ENCODE measurements around the gene NOL3. TPM values are rescaled to one million over a fixed set of nuclear protein-coding genes. Genes with fewer than 3 reads are reported as not detected.
"Not testable (repeated sequence)": the region's sequence is repeated elsewhere in the genome, so short reads cannot be mapped to it uniquely, and the experiment has no call there.

NOL3 gene
- 34.4 TPM for polyA plus RNA-seq (ENCODE audit: insufficient read length)

DNA sequence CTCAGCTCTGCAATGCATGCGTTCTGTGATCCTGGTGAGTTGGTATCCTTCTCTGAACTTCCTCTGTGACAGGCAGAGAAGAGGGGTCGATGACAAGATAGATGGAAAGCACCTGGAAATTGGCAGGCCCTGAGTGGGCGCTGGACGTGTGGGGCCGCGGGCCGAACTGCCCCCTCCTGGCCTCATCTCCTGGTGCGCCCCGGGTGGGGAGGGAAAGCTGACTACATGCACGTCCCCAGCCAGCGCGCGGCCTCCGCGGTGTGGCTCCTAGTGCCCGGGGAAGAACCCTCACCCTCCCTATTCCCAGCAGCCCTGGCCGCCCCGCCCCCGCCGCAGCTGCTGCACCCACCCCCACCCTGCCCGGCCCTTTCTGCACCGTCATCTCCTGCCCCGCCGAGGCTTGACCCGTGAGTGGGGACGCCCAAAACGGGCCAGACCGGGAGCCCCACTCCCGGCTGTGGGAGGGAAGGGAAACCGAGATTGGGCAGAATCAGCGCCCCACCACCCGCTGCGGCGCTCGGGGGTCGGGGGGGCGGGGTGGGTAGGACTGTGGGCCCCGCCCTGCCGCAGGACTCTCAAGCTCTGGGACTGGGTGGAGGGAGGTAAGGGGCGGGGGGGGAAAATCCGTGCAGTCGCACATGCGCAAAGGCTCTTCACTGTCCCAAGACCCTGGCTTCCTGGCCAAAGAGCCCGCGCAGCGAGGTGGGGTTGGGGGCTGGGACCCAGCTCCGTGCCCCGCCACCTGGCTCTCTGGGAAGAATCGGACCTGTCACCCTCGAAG lies at the start of gene NOL3:
NOL3 (plus strand) TSS at position 371 of the 781 bp plus-strand sequence.
- DNase-seq (ENCODE audit: low read depth) = no peak

DNA sequence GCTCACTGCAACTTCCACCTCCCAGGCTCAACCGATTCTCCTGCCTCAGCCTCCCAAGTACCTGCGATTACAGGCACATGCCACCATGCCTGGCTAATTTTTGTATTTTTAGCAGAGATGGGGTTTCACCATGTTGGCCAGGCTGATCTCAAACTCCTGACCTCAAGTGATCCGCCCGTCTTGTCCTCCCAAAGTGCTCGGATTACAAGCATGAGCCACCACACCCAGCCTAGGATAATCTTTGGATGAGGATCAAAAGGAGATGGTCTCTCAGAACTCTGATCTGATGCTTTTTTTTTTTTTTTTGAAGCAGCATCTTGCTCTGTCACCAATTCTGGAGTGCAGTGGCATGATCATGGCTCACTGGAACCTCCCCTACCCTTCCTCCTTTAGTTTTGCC lies 47.5 kb upstream of the NOL3 start:
- DNase-seq (ENCODE audit: low read depth) = not testable (repeated sequence)

DNA sequence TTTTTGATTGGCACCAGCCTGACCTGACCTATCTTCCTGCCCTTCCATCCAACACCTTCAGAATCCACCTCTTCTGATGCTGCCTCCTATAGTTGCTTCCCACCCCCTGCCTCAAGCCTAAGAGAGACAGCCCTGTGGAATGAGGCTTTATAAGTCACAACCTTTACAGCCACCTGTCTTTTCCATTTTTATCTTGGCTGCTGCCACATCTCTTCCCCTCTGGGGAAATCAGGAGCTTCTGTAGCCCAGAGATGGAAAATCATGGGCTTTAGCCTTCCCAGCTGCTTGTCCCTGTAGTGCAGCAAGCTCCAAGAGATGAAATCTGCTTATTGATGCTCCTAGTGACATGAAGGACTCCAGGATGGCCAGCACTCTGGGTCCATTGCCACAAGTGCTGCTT lies 41.9 kb upstream of the NOL3 start:
- DNase-seq (ENCODE audit: low read depth) = no peak

DNA sequence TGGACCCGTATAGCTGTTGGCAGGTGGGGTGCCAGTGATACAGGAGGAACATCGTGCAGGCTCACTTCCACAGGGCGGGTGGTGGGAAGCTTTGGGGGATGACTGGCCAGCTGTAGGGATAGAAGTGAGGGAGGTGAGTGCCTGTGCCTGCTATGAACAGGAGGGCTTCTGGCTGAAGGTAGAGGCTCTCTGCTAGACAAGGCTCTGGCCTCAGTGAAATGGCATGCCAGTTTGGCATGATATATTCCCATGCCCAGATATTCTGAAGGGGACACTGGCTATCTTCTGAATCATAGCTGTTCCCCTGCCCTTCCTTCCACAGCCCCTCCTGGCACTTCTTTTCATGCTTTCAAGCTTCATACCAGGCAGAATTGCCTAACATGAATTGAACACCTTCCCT lies 41.5 kb upstream of the NOL3 start:
- DNase-seq (ENCODE audit: low read depth) = no peak

DNA sequence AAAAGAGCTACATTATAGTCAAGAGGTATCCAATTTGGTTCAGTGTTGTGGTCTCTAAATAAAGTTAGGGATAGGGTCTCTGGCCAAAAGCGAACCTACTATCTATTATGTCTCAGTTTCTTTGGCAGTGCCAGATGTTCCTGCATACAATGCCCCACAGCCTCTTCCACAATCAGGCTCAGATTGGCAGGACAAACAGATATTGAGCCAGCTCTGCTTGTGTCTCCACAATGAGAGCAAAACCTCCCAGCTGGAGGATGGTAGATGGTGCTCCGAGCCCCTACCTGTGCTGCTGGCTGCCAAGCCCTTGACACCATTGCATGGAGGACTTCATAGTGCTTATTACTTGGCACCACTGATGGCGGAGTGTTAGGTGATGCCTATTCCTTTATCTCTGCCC lies 40.9 kb upstream of the NOL3 start:
- no peak for DNase-seq (ENCODE audit: low read depth)

DNA sequence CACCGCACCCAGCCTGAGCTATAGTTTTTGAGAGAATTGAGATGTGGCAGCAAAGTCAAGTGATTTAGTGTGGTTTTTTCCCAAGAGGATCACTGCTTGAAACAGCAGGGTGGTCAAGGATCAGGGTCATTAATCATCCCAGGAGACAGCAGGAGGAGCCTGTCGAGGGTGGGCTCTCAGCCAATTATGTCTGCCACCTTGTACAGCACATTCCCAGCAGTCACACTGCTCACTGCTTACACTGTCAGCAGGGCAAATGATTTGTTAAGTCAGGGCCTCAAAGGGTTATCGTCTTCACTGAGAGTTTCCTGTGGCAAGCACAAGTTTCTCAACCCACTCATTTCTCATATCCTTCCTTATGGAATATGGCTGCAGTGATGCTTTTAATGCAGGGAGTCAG lies 32.7 kb upstream of the NOL3 start:
- no peak for DNase-seq (ENCODE audit: low read depth)

DNA sequence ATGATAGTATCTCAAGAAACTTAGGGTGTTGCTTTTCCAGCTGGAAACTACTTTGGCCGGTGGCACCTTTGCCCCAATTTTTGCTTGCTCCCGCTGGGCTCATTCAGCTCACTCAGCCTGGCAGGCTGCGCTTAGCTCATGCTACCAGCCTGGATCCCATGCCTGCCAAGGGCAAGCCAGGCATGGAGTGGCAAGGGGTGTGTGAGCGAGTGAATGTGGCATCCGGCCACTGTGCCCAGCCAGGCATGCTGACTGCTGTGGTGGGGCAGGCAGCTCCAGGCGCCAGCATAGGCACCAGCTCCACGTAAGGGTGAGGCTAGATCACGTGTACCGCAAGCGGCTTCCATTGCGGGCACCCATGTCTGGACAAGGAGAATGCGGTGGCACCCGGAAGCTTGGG lies 28.9 kb upstream of the NOL3 start:
- no peak for DNase-seq (ENCODE audit: low read depth)

DNA sequence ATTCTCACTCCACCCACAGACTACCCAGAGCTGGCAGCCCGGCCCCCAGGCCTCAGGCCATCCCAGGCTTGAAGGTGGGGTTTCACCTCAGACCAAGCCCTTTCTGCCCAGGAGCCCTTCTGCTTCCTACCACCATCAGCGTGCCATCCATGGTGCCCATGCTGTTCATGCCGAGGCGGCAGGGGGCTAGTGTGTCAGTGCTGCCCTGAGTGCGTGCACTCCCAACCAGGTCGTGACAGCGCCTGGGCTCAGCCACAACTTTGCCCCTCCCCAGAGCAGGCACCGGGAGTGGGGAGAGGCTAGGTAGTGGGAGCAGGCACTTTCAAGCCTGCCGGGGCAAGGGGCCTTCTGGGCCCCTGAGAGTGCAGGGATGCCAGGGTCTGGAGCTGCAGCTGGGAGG lies 28.0 kb upstream of the NOL3 start:
- no peak for DNase-seq (ENCODE audit: low read depth)

DNA sequence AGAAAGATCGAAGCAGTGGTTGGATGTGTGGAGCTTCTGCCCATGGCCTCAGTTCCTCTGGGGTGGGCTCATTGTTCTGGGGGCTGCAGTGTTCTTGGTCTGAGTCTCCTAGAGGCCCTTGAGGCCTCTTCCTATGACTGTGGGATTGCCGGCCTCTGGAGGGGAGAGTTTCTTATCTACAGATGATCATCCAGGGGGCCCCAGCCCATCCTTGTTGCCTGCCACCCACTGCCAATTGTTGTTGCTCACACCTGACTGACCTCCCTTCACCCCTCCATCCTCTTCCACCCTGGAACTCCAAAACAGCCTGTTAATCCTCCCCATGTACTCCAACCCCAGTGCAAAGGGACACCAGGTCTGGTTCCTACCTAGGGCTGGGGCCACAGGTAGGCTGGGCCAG lies 25.4 kb upstream of the NOL3 start:
- no peak for DNase-seq (ENCODE audit: low read depth)

DNA sequence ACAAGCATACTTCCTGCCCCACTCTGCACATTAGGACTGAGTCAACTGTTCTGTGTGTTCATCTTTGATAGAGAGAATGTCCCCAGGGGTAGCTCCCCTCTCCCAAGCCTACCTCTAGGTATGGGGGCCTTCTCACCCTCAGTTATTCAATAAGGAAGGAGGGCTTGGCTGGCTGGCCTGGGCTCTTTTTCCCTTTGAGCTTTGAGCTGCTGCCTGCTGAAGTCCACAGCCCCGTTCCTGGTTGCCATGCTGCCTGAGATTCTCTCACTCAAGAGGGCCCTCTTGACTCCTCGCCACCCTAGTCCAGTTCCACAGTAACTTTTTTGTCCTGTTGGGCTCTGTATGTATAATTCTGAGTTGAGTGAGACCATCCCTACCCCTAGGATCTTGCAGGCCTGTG lies 24.6 kb upstream of the NOL3 start:
- no peak for DNase-seq (ENCODE audit: low read depth)

DNA sequence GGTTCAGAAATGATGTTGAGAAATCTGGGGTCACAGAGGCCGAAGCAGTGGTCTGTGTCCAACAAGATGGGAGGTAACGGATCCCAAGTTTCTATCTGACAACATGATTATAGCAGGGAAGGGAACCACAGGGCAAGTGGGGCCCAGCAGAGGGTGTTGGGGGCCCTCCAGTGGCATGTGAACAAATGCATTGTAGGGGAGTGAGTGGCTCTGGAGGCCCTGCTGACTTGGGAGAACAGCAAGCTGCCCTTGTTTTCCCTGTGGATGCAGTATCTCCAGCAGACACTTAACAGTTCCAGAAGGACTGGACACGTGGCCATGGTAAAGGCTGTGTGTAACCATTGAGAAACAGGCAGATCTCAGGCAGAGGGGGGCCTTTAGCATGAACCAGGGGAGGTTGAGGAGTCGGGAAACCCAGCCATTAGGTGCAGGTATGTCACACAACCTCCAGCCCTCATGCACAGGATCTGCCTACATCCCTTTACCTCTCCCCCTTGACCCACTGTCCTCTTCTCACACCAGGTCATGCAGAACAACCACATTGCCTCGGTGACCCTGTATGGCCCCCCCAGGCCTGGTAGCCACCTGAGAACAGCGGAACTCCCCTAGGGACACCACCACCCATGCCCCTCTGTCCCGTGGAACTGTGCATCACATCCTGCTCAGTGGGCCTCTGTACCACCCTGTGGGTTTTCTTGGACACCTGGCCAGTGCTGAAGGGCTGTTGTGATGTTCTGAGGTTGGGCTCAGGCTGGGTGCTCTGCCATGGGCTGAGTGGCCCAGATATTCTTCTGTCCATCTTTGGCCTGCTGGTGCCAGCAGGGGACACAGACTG lies 23.6 kb upstream of the NOL3 start:
- no peak for DNase-seq (ENCODE audit: low read depth)

DNA sequence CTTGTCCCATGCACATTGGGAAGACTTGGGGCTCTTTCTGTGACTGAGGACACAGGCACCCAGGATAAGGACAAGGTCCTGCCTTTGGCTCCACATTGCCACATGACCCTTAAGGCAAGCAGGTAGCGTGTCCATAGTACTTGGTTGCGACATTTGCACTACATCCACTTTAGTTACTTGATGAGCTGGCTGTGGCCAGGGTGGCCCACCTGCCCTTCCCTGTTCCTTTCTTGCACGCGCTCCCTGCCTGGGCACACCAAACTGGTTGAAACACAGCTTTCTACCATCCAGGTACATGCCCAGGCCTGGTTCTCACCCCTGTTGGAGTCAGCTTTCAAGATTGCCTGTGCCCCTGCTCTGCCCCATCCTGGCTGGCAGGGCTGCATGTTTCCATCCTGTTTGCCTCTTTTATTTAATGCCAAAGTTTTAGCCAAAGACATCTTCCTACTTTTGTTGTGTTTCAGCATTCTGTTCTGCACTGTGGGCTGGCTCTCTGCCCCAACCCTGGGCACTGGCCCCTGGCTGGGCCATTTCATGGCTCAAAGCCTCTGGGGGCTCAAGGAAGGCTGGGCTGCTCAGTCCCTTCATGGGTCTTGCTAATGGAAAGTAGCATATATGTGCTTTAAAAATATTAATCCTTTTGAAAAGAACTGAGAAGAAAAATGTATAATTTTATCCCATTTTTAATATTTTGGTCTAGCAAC lies 22.7 kb upstream of the NOL3 start:
- DNase-seq (ENCODE audit: low read depth) = no peak

DNA sequence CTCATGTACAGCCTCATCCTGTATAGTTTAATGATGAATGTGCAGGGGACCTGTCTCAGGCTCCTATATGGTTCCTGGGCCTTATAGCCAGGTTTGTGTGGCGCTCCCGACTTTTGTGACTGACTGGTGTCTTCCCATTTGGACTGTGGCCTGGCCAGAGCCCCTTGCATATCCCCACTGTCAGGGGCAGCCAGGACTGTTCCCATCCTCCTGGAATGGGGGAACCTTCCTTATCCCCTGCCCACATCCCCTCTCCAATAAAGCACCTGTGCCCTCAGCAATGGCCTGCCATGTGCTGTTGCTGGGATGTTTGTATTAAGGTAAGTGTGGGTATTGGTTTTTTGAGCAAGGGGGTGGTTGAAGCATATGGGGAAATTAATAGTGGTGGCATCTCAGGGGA lies 22.1 kb upstream of the NOL3 start:
- no peak for DNase-seq (ENCODE audit: low read depth)

DNA sequence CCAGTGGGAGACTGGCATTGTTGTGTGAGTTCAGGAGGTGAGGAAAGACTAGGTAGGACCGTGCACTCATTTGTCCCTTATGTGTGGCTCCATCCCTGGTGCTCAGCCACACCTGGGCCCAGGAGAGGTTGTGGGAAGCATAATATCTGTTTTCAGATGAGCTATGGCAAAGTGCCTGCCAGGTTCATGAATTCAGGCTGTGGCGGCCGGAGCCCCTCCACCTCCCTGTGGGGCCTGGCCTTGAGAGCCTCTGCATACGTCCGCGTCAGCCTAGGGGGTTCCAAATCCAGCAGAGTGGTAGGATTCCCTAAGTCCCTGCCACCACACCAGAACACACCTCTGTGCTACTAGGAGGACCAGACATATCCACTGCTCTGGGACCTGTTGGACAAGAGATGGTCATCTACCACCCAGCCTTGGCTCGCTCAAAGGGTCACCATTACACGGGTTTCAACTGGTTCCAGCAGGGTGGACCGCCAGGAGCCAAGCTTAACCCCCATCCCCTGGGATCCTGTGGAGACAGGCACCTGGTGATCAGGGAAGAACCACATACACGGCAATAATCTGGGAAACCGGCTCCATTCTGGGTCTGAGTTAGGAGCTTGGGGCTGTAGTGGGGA lies 21.6 kb upstream of the NOL3 start:
- no peak for DNase-seq (ENCODE audit: low read depth)

DNA sequence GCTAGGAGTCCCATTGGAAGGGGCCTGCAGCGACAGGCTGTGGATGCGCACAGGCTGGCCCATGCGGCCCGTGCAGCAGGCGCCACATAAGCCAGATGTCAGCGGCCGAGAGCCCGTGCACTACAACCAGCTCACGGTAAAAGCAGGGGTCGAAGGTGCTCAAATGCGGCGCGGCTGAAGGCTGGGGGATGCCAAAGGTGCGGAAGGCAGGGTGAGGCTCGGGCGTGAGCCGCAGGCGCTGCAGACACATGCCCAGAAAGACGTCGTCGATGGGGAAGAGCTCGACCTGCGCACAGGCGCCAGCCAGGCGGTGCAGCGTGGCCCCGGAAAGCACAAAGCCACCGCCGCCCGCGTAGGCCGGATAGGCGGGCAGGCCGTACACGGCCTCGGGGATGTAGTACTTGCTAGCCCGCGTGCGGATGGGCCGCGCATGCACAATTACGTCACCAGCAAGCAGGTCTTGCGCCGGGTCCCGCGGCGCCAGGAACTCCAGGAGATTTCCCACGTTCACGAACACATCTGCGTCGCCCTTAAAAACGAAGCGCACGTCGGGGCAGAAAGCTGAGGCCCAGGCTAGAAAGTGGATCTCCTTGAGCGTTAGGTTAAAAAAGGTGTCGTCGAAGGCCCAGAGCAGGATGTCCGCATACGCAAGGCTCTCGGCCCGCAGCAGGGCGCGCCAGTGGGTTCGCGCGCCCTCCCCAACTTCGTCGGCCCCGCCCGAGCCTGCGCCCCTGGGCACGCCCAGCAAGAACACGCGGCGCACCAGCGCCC lies 20.9 kb upstream of the NOL3 start:
- no peak for DNase-seq (ENCODE audit: low read depth)

DNA sequence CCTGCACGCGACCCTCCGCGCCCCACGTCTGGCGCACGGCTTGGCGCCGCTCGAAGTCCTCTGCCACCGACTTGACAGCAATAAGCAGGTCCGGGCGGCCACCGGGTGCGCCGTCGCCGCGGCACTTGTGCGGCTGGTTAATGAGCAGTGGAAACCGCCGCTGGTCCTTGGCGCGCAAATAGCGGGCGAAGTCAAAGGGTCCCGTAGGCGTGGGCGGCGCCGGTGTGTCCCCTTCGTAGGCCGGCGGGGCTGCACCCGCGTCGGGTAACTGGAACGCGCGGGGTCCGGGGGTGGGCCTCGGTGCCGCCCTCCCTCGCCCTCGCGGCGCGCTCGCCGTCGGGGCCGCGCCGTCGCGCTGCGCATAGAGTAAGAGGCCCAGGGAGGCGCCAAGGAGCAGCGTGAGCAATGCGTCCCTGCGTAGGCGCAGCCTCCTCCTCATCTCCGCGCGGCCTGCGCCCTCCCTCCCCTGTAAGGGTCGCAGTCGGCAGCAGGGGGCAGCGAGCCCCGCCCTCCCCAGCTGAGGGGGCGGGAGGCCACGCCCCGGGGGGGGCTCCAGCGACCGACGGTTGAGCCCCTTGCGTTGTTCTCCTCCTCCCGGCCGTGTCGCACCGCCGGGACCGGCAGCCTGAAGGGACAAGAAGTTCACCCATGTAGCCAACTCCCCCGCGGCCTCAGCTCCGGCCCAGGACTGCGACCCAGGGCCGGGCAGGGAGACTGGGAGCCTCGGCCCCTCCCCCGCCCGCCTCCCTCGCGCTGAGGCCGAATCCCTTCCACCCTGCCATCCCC lies 20.1 kb upstream of the NOL3 start:
- DNase-seq (ENCODE audit: low read depth) = no peak

DNA sequence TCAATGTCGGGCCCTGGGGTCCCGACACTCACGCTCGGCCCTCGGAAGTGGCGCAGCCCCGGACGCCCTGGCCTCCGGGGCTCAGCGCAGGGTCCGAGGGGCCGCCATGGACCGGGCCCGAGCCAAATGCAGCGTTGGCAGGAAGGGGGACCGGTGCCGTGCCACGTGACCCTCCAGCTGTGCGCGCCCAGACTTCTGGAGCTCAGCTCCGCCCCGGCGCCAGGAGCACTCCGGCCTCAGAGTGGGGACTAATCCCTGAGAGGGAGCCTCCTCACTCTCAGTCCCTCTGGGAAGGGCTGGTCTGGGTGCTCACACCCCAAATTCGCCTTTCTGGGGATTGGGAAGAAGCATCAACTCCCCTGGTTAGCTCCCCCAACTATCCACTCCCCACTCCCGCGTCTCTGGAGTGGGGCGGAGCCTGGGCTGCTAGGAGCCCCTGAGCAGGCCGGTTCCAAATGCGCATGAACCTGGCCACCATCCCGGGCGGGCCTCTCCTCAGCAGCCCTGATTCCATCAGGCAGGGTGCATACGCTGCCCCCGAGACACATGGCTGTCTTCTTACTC lies 19.4 kb upstream of the NOL3 start, which contains the start of gene B3GNT9:
B3GNT9 (minus strand) TSS at position 166 of the 564 bp plus-strand sequence. CDS start 513 bp downstream, outside the sequence.
- DNase-seq (ENCODE audit: low read depth) = peak; percentile 64

DNA sequence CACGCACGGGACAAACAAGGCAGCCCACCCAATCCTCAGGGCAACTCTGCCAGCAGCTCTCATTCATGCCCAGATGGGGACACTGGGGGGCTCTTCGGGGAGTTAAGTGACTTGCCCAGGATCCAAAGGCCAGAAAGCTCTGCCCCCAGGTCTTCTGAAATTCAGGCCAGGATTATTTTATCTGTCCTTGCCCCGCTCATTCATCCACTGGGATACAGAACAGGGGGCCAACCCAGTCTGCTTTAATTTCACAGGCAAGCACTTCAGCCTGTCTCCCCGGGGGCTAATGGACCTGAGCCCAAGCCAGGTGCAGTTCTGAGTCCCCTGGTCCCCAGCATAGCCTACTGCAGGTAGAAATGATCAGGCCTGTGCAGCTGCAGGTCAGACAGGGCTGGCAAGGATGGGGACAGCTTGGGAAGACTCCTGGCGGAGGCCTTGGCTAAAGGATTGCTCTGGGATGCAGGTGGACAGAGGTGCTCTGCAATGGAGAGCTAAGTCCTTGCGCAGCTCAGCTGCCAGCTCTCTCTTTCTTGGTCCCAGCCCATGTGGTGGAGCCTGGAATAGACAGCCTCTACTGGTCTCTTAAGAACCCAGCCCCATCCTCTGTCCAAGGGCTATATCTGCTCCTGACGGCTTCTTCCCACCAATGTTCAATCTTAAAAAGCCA lies 18.8 kb upstream of the NOL3 start:
- DNase-seq (ENCODE audit: low read depth) = no peak

DNA sequence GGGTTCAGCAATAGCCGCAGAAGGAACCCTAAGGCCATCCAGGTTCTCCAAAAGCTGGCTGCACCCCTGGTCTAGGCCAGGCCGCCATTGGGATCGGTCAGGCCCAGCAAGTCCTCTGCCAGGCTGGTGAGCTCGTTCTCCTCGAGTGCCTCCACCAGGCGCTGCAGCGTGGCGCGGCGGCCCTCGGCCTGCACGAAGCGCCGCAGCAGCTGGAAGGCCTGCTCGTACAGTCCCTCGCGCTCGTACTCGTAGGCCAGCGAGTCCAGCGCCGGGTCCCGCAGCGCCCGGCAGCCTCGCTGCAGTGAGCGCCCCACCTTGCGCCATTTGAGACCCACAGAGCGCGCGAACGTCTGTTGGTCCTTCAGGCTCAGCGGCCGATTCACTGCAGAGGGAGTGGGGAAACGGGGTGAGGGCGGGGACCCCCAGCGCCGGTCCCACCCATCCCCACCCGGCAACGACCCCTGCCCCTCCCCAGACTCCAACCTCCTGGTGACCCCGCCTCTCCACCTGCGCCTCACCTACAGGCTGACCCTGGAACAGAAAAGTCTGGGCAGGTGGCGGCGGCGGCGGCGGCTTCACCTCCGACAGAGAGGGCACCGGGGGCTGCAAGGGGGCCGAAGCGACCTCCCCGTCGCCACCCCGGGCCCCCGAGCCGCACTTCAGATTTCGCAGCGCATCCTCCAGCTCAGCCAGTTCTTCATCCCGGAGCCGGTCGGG lies 15.6 kb upstream of the NOL3 start:
- DNase-seq (ENCODE audit: low read depth) = no peak

Data from forelimb muscle (tissue), 1 donor.